HepG2 (cell line): ENCODE measurements around the gene SAA4. TPM values are rescaled to one million over a fixed set of nuclear protein-coding genes. Genes with fewer than 3 reads are reported as not detected.

Source experiments
- ATAC-seq: fragments of 200-7000 bp; cut with Tn5 transposase; 3 replicates; pipeline ENCODE4 v1.9.1; 2020; ENCODE audit warnings: mild to moderate bottlenecking, moderate library complexity
- BruUV-seq: library from RNA; stranded (reverse); fragments of 400-500 nt; replicated peaks from 2 replicates; lab custom pipeline; 2021; lab: Mats Ljungman, UMichigan
- CTCF ChIA-PET: fragments of 300-600 bp; formaldehyde crosslinking; extraction: SDS; loops from one replicate; lab custom pipeline; 2021; ENCODE audit warnings: low total read pairs, inconsistent platforms, low intra/inter-chr PET ratio; lab: Yijun Ruan, JAX
- POLR2A ChIA-PET: fragments of 350-600 bp; sonication (Branson Sonifier 250); formaldehyde crosslinking; loops from one replicate; lab custom pipeline; 2020; ENCODE audit warnings: antibody characterized with exemption, inconsistent platforms; lab: Yijun Ruan, JAX
- DNase-seq: peaks from one replicate; pipeline ENCODE4 v3.0.0-alpha.2; 2015; ENCODE audit warnings: low spot score
- FAIRE-seq: peaks from 3 replicates; lab custom pipeline; 2011; peaks lifted over from hg19 to GRCh38; lab: Jason Lieb, UNC
- H2AFZ ChIP-seq: one replicate; pipeline ENCODE4 v1.6.1; 2011; ENCODE audit warnings: low read length, inconsistent platforms
- H3K27ac ChIP-seq: fragments of 300-600 bp; 3 replicates; pipeline ENCODE4 v1.8.0; 2011; ENCODE audit warnings: mixed run types, mild to moderate bottlenecking, mixed read lengths, low read length, inconsistent platforms; ENCODE audit not compliant: insufficient read depth; ENCODE audit errors: extremely low read length
- H3K27me3 ChIP-seq, 2 experiments: fragments of 200-600 bp in 1 of 2; 2 replicates in 1 of 2; 3 replicates in 1 of 2; pipeline versions ENCODE4 v1.6.0 to v1.8.0; 2011; ENCODE audit warnings: low read length in 2 of 2, mild to moderate bottlenecking in 2 of 2, moderate library complexity in 2 of 2, inconsistent platforms in 1 of 2; ENCODE audit not compliant: insufficient read depth in 2 of 2, control insufficient read depth in 1 of 2
- H3K36me3 ChIP-seq, 2 experiments: fragments of 200-600 bp in 1 of 2; replicated peaks in 1 of 2; 2 replicates in 1 of 2; 3 replicates in 1 of 2; pipeline versions ENCODE4 v1.5.1 to v1.8.0; 2011; ENCODE audit warnings: low read length in 2 of 2, inconsistent platforms in 1 of 2; ENCODE audit not compliant: insufficient read depth in 2 of 2, control insufficient read depth in 1 of 2
- H3K4me1 ChIP-seq: 2 replicates; pipeline ENCODE4 v1.5.1; 2012; ENCODE audit warnings: low read length, inconsistent platforms; ENCODE audit not compliant: insufficient read depth
- H3K4me2 ChIP-seq: 2 replicates; pipeline ENCODE4 v1.6.0; 2011; ENCODE audit warnings: low read depth, low read length, inconsistent platforms
- H3K4me3 ChIP-seq, 3 experiments: fragments of 200-600 bp in 1 of 3; sonication (generic), shearing (Covaris generic) in 1 of 3; replicated peaks in 1 of 3; 2 replicates each; pipeline ENCODE4 v1.5.1; 2011 to 2016; ENCODE audit warnings: low read length in 3 of 3, inconsistent platforms in 2 of 3, low read depth in 2 of 3, mild to moderate bottlenecking in 2 of 3, control low read depth in 1 of 3, mixed read lengths in 1 of 3; ENCODE audit not compliant: insufficient read depth in 1 of 3
- H3K79me2 ChIP-seq: one replicate; pipeline ENCODE4 v1.6.1; 2011; ENCODE audit warnings: low read length, inconsistent platforms; ENCODE audit not compliant: insufficient read depth
- H3K9ac ChIP-seq: 2 replicates; pipeline ENCODE4 v1.6.0; 2011; ENCODE audit warnings: mild to moderate bottlenecking, low read depth, low read length, inconsistent platforms; ENCODE audit not compliant: insufficient read depth
- H3K9me3 ChIP-seq: 2 replicates; pipeline ENCODE4 v1.5.1; 2012; ENCODE audit warnings: mild to moderate bottlenecking, low read length
- H4K20me1 ChIP-seq: 2 replicates; pipeline ENCODE4 v1.6.0; 2011; ENCODE audit warnings: inconsistent platforms, mild to moderate bottlenecking, low read length, moderate library complexity; ENCODE audit not compliant: insufficient read depth
- ARNT ChIP-seq: fragments of 450-650 bp; IDR thresholded peaks from 2 replicates; pipeline ENCODE4 v1.6.1; 2017
- CBFB ChIP-seq: sonication (generic); formaldehyde crosslinking; IDR thresholded peaks from 2 replicates; pipeline ENCODE4 v1.4.0; 2020; ENCODE audit warnings: missing genetic modification reagents
- CEBPG ChIP-seq: IDR thresholded peaks from 2 replicates; pipeline ENCODE4 v1.6.1; 2016
- FOXP1 ChIP-seq, 2 experiments: fragments of 450-650 bp in 1 of 2; IDR thresholded peaks; 2 replicates each; pipeline ENCODE4 v1.6.1; 2017 to 2018; ENCODE audit warnings: antibody characterized with exemption in 1 of 2
- RBFOX2 ChIP-seq: fragments of 200-400 bp; formaldehyde crosslinking; IDR thresholded peaks from 2 replicates; pipeline ENCODE4 v1.6.1; 2017; ENCODE audit warnings: low read depth, mild to moderate bottlenecking, low read length
- ZBTB42 ChIP-seq: sonication (generic); formaldehyde crosslinking; IDR thresholded peaks from 2 replicates; pipeline ENCODE4 v1.5.0; 2020; ENCODE audit warnings: mild to moderate bottlenecking, missing genetic modification reagents
- ZNF709 ChIP-seq: sonication (generic); formaldehyde crosslinking; IDR thresholded peaks from 2 replicates; pipeline ENCODE4 v1.5.0; 2020; ENCODE audit warnings: mild to moderate bottlenecking, missing genetic modification reagents
- WGBS: methylation state at CpG from one replicate; pipeline ENCODE4 v1.1.6; 2017; ENCODE audit warnings: low lambda C conversion rate; 5-methylcytosine and 5-hydroxymethylcytosine counted together
- in situ Hi-C: cut with HindIII; loops from 2 replicates; pipeline ENCODE4 v1.10.0; 2017; ENCODE audit warnings: low pct_unique_long_range_greater_than_20kb; ENCODE audit not compliant: extremely low pct_ligation_motif_present
- intact Hi-C: fragments of 100-400 bp; cut with micrococcal nuclease; formaldehyde crosslinking; loops from one replicate; pipeline ENCODE4 v1.10.0; 2022; ENCODE audit not compliant: unreplicated experiment
- polyA plus RNA-seq, 8 experiments: library from polyadenylated mRNA; depleted of rRNA in 3 of 8; stranded (reverse) in 7 of 8; unstranded in 1 of 8; fragments of >200 nt; fragmentation: Illumina TruSeq in 4 of 8; extraction: Trizol in 4 of 8; gene quantifications; 2 replicates each; pipeline versions ENCODE4 v1.2.1 to v1.2.3, GENCODE V29; 2011 to 2016; ENCODE audit warnings: low read depth in 4 of 8, missing spikeins in 1 of 8, mixed read lengths in 1 of 8; ENCODE audit not compliant: insufficient read depth in 1 of 8
- total RNA-seq, 5 experiments: library from RNA; depleted of rRNA; stranded (reverse); fragments of >200 nt; fragmentation: Illumina TruSeq; extraction: Trizol; gene quantifications; 2 replicates each; pipeline ENCODE4 v1.2.3, GENCODE V29; 2016; ENCODE audit warnings: low read depth in 1 of 5
- TF ChIP-seq, protein P1 (sequence below), 2 experiments: IDR thresholded peaks; 2 replicates each; pipeline ENCODE4 v1.6.1; 2011 to 2012; ENCODE audit warnings: low read length in 2 of 2, borderline replicate concordance in 1 of 2, low read depth in 1 of 2, mild to moderate bottlenecking in 1 of 2, moderate library complexity in 1 of 2

Gene SAA4
- total and polyA plus RNA-seq, 2 of the 13 experiments (the other 11 are each of a cell fraction or from before 2014, with no cell fraction given): 53.4 to 253 TPM

DNA sequence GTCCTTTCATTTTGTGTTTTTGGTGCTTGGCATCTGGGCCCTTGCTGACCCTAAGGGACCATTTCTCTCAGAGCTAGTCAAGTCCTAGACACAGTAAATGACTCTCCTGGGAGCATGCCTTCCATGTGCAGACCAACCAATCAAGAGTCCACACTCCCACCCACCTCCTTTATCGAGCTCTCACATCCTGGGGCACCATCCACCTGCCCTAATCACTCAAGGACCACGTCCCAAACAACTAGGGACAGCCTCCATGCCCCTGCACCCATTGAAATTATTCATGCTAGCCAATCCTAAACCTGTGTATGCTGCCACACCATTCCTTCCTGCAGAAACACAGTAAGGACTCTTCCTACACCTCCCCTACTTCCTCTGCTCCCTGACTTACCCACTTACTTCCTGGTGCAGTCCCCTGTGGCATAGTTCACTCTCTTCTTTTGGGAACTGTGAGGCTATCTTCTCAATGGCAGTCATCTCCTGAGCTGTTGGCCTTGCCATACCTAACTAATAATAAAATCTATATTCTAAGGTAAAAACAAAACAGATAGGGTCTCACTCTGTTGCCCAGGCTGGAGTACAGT is 18.3 kb upstream of the SAA4 start:
- POLR2A ChIA-PET: no interaction called here
- FAIRE-seq: no peak
- WGBS: 23% methylated on average over 2 of the region's 2 CpGs
- intact Hi-C loops (no loop called here), in situ Hi-C loops (no loop called here)
- ATAC-seq: no peak
- no peaks in the 10 kb centered on the region for H3K27me3 ChIP-seq
- DNase-seq: no peak
- no peaks in the 10 kb centered on the region for H4K20me1 ChIP-seq
- H3K79me2 ChIP-seq: no peaks in the 10 kb centered on the region
- no TSS peak for BruUV-seq
- no peak overlapping the region for H3K4me3 ChIP-seq
- H3K4me2 ChIP-seq: no peak overlapping the region
- no peak overlapping the region for H3K27ac ChIP-seq
- no peaks in the 10 kb centered on the region for H3K9me3 ChIP-seq
- CTCF ChIA-PET: no interaction called here
- H3K4me1 ChIP-seq: peaks cover 12% of the 10 kb centered on the region
- H3K9ac ChIP-seq: no peak overlapping the region
- H3K36me3 ChIP-seq: no peaks in the 10 kb centered on the region
- H2AFZ ChIP-seq: no peak overlapping the region
- TF ChIP-seq ZNF709 (CRISPR knock-in tag) (no peak), CBFB (CRISPR knock-in tag) (no peak), CEBPG (CRISPR knock-in tag) (no peak), FOXP1 (IDR thresholded peaks at IDR 0.05) (no peak), FOXP1 (CRISPR knock-in tag; IDR thresholded peaks at IDR 0.05) (no peak), RBFOX2 (no peak), ZBTB42 (CRISPR knock-in tag) (no peak), ARNT (no peak)
- TF ChIP-seq, protein P1, sequence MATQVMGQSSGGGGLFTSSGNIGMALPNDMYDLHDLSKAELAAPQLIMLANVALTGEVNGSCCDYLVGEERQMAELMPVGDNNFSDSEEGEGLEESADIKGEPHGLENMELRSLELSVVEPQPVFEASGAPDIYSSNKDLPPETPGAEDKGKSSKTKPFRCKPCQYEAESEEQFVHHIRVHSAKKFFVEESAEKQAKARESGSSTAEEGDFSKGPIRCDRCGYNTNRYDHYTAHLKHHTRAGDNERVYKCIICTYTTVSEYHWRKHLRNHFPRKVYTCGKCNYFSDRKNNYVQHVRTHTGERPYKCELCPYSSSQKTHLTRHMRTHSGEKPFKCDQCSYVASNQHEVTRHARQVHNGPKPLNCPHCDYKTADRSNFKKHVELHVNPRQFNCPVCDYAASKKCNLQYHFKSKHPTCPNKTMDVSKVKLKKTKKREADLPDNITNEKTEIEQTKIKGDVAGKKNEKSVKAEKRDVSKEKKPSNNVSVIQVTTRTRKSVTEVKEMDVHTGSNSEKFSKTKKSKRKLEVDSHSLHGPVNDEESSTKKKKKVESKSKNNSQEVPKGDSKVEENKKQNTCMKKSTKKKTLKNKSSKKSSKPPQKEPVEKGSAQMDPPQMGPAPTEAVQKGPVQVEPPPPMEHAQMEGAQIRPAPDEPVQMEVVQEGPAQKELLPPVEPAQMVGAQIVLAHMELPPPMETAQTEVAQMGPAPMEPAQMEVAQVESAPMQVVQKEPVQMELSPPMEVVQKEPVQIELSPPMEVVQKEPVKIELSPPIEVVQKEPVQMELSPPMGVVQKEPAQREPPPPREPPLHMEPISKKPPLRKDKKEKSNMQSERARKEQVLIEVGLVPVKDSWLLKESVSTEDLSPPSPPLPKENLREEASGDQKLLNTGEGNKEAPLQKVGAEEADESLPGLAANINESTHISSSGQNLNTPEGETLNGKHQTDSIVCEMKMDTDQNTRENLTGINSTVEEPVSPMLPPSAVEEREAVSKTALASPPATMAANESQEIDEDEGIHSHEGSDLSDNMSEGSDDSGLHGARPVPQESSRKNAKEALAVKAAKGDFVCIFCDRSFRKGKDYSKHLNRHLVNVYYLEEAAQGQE (IDR thresholded peaks at IDR 0.05; ENCODE audit: borderline replicate concordance in 1 of 2, low read depth in 1 of 2, low read length in 2 of 2): no peak
